ENCODE results near the gene PCDHA12.
"Not testable (repeated sequence)": the region's sequence is repeated elsewhere in the genome, so short reads cannot be mapped to it uniquely, and the experiment has no call there.

The PCDHA12 gene

GRCh38 chr5:140840978-140841962 lies 33.8 kb upstream of the PCDHA12 start, which contains the start of gene PCDHA8:
Gene PCDHA8, plus strand, starts transcription at chr5:140841187. Its CDS starts 135 bp downstream, at chr5:140841322.
- TF ChIP-seq, protein P1, sequence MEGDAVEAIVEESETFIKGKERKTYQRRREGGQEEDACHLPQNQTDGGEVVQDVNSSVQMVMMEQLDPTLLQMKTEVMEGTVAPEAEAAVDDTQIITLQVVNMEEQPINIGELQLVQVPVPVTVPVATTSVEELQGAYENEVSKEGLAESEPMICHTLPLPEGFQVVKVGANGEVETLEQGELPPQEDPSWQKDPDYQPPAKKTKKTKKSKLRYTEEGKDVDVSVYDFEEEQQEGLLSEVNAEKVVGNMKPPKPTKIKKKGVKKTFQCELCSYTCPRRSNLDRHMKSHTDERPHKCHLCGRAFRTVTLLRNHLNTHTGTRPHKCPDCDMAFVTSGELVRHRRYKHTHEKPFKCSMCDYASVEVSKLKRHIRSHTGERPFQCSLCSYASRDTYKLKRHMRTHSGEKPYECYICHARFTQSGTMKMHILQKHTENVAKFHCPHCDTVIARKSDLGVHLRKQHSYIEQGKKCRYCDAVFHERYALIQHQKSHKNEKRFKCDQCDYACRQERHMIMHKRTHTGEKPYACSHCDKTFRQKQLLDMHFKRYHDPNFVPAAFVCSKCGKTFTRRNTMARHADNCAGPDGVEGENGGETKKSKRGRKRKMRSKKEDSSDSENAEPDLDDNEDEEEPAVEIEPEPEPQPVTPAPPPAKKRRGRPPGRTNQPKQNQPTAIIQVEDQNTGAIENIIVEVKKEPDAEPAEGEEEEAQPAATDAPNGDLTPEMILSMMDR (IDR thresholded peaks at IDR 0.05; ENCODE audit: insufficient read depth, low read length, poor library complexity, severe bottlenecking) = peak; percentile 28
- TF ChIP-seq EZH2phosphoT487 (conservative IDR thresholded peaks at IDR 0.05; ENCODE audit: low read length) = no peak
- Histone ChIP-seq H3K27me3 (ENCODE audit: low read length) (no peaks in the 10 kb centered on the region), H3K4me2 (ENCODE audit: low read depth, low read length, poor library complexity, severe bottlenecking) (peak within 1 kb of the TSS; percentile 31)

GRCh38 chr5:140842798-140843733 lies 32.0 kb upstream of the PCDHA12 start:
- Histone ChIP-seq H4K20me1 (ENCODE audit: low read depth, low read length) (no peaks in the 10 kb centered on the region), H3K36me3 (ENCODE audit: low read length) (no peaks in the 10 kb centered on the region), H3K9ac (ENCODE audit: low read length) (no peak overlapping the region), H3K9me2 (replicated peaks; ENCODE audit: insufficient read depth, low read length) (no peaks in the 10 kb centered on the region), H2AFZ (ENCODE audit: low read depth, low read length, severe bottlenecking) (no peak overlapping the region), H3K4me3 (ENCODE audit: insufficient read depth, low read length, poor library complexity, severe bottlenecking) (no peak overlapping the region), H3K27ac (ENCODE audit: low read depth, low read length) (no peak overlapping the region), H3K9me3 (ENCODE audit: insufficient read depth, low read length) (no peaks in the 10 kb centered on the region), H3F3A (ENCODE audit: insufficient read depth) (no peaks in the 10 kb centered on the region), H3K79me2 (ENCODE audit: insufficient read depth, low read length) (no peaks in the 10 kb centered on the region), H3K4me2 (ENCODE audit: low read depth, low read length, poor library complexity, severe bottlenecking) (no peak overlapping the region), H3K27me3 (ENCODE audit: low read length) (no peaks in the 10 kb centered on the region)
- TF ChIP-seq EZH2phosphoT487 (conservative IDR thresholded peaks at IDR 0.05; ENCODE audit: low read length) = no peak
- TF ChIP-seq, protein P1 (IDR thresholded peaks at IDR 0.05; ENCODE audit: insufficient read depth, low read length, poor library complexity, severe bottlenecking) = no peak

More at GRCh38 chr5:140840978-140841962, 33.8 kb upstream of the PCDHA12 start, which contains the start of gene PCDHA8:
- Histone ChIP-seq H3K4me3 (ENCODE audit: insufficient read depth, low read length, poor library complexity, severe bottlenecking) (no peak within 1 kb of the TSS), H3K9me3 (ENCODE audit: insufficient read depth, low read length) (no peaks in the 10 kb centered on the region), H2AFZ (ENCODE audit: low read depth, low read length, severe bottlenecking) (no peak within 1 kb of the TSS), H4K20me1 (ENCODE audit: low read depth, low read length) (no peaks in the 10 kb centered on the region), H3K79me2 (ENCODE audit: insufficient read depth, low read length) (no peaks in the 10 kb centered on the region), H3K9ac (ENCODE audit: low read length) (no peak within 1 kb of the TSS), H3F3A (ENCODE audit: insufficient read depth) (no peaks in the 10 kb centered on the region), H3K27ac (ENCODE audit: low read depth, low read length) (no peak within 1 kb of the TSS), H3K36me3 (ENCODE audit: low read length) (no peaks in the 10 kb centered on the region), H3K9me2 (replicated peaks; ENCODE audit: insufficient read depth, low read length) (no peaks in the 10 kb centered on the region)

DNA sequence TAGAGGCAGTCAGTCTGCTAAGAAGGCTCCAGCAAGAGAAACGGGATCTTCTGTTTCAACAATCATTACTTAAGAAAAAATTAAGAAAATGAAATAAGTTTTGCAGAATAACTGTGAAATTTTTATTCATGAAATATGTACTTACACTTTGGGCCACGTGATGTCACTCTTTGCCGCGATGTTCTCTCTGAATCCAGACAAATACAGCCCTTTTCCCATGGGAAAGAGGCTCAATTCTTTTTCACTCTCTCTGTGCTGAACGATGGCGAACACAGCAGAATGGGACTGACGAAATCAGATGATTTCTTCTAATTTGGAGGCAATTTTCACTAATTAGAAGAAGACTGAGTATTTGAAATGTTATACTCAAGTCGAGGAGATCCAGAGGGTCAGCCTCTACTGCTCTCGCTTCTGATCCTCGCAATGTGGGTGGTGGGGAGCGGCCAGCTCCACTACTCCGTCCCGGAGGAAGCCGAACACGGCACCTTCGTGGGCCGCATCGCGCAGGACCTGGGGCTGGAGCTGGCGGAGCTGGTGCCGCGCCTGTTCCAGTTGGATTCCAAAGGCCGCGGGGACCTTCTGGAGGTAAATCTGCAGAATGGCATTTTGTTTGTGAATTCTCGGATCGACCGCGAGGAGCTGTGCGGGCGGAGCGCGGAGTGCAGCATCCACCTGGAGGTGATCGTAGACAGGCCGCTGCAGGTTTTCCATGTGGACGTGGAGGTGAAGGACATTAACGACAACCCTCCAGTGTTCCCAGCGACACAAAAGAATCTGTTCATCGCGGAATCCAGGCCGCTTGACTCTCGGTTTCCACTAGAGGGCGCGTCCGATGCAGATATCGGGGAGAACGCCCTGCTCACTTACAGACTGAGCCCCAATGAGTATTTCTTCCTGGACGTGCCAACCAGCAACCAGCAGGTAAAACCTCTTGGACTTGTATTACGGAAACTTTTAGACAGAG lies 26.7 kb upstream of the PCDHA12 start, which contains the start of gene PCDHA9:
Gene PCDHA9, plus strand, starts transcription at position 244 of the 964 bp plus-strand sequence. Its CDS starts 114 bp downstream, at position 358.
- not testable (repeated sequence) for H3K36me3 ChIP-seq (ENCODE audit: low read length); H3K27me3 ChIP-seq (ENCODE audit: low read length); H3F3A ChIP-seq (ENCODE audit: insufficient read depth); H3K4me2 ChIP-seq (ENCODE audit: low read depth, low read length, poor library complexity, severe bottlenecking); H3K9me3 ChIP-seq (ENCODE audit: insufficient read depth, low read length); H3K79me2 ChIP-seq (ENCODE audit: insufficient read depth, low read length); H4K20me1 ChIP-seq (ENCODE audit: low read depth, low read length); H3K4me3 ChIP-seq (ENCODE audit: insufficient read depth, low read length, poor library complexity, severe bottlenecking); H2AFZ ChIP-seq (ENCODE audit: low read depth, low read length, severe bottlenecking); H3K27ac ChIP-seq (ENCODE audit: low read depth, low read length); H3K9me2 ChIP-seq (replicated peaks; ENCODE audit: insufficient read depth, low read length); H3K9ac ChIP-seq (ENCODE audit: low read length)

- not testable (repeated sequence) for H4K20me1 ChIP-seq (ENCODE audit: low read depth, low read length); H2AFZ ChIP-seq (ENCODE audit: low read depth, low read length, severe bottlenecking); H3F3A ChIP-seq (ENCODE audit: insufficient read depth); H3K79me2 ChIP-seq (ENCODE audit: insufficient read depth, low read length); H3K9me2 ChIP-seq (replicated peaks; ENCODE audit: insufficient read depth, low read length); H3K9me3 ChIP-seq (ENCODE audit: insufficient read depth, low read length); H3K27ac ChIP-seq (ENCODE audit: low read depth, low read length); H3K4me3 ChIP-seq (ENCODE audit: insufficient read depth, low read length, poor library complexity, severe bottlenecking); H3K27me3 ChIP-seq (ENCODE audit: low read length); H3K9ac ChIP-seq (ENCODE audit: low read length); H3K4me2 ChIP-seq (ENCODE audit: low read depth, low read length, poor library complexity, severe bottlenecking); H3K36me3 ChIP-seq (ENCODE audit: low read length)
These were observed 25.1 kb upstream of the PCDHA12 start for GRCh38 chr5:140849831-140850634.
